HT-29 (cell line): ENCODE results near the gene HMX3. TPM values are rescaled to one million over a fixed set of nuclear protein-coding genes. Genes with fewer than 3 reads are reported as not detected.
"Not testable (repeated sequence)": the region's sequence is repeated elsewhere in the genome, so short reads cannot be mapped to it uniquely, and the experiment has no call there.

Experiments used
- DNase-seq: peaks from one replicate; pipeline ENCODE4 v3.0.0-alpha.2; 2015; ENCODE audit warnings: low spot score
- total RNA-seq: library from RNA; depleted of rRNA; stranded (reverse); fragments of >200 nt; shearing (Covaris generic); gene quantifications from 2 replicates; pipeline ENCODE4 v1.2.3, GENCODE V29; 2014; rRNA removed

HMX3 gene
- total RNA-seq, 1 experiment from 2014 or later, result not detected

- not testable (repeated sequence) for DNase-seq
These were observed 35.8 kb downstream of the HMX3 start for GRCh38 chr10:123171616-123172015.

- no peak for DNase-seq
These were observed 39.9 kb downstream of the HMX3 start for GRCh38 chr10:123175389-123176387.

- not testable (repeated sequence) for DNase-seq
These were observed 42.6 kb downstream of the HMX3 start for GRCh38 chr10:123178390-123178789.

- DNase-seq, result no peak
These were observed 44.6 kb downstream of the HMX3 start for GRCh38 chr10:123180101-123181090.

GRCh38 chr10:123183724-123184123 lies 48.0 kb downstream of the HMX3 start:
- DNase-seq, result no peak

GRCh38 chr10:123187781-123188180 lies 52.0 kb downstream of the HMX3 start:
- no peak for DNase-seq

Other genes with a start within 250 kb of the HMX3 start
- gene FAM24A, start 225.4 kb upstream of the HMX3 start, total RNA-seq, result not detected in 2 replicates
- 1.8 and 3.9 TPM in 2 replicates for gene C10orf88, start 181.7 kb upstream of the HMX3 start, total RNA-seq
- gene PSTK, start 155.6 kb upstream of the HMX3 start, total RNA-seq, result 4.2 and 6.0 TPM in 2 replicates
- gene IKZF5, start 127.2 kb upstream of the HMX3 start, total RNA-seq, result 1.9 and 2.0 TPM in 2 replicates
- 0.73 and 0.79 TPM in 2 replicates for gene ACADSB, start 127.0 kb upstream of the HMX3 start, total RNA-seq
- gene HMX2, start 12.2 kb downstream of the HMX3 start, total RNA-seq, result not detected in 2 replicates
- gene BUB3, start 18.4 kb downstream of the HMX3 start, total RNA-seq, result 264 and 274 TPM in 2 replicates